Mucosa of descending colon (tissue), 3 donors: ENCODE measurements around the gene CD80. TPM values are rescaled to one million over a fixed set of nuclear protein-coding genes. Genes with fewer than 3 reads are reported as not detected.

ENCODE experiments used
- ATAC-seq: fragments of 200-7000 bp; cut with Tn5 transposase; one replicate; pipeline ENCODE4 v1.9.1; 2020; ENCODE audit warnings: mild to moderate bottlenecking, moderate library complexity
- DNase-seq, 3 donors: peaks; one replicate each; pipeline ENCODE4 v3.0.0-alpha.2; 2020
- H3K36me3 ChIP-seq: fragments of 200-600 bp; one replicate; pipeline ENCODE4 v1.8.0; 2021; ENCODE audit warnings: low read depth, mild to moderate bottlenecking
- H3K4me1 ChIP-seq: fragments of 200-600 bp; one replicate; pipeline ENCODE4 v1.8.0; 2021; ENCODE audit warnings: low read depth, mild to moderate bottlenecking
- H3K4me3 ChIP-seq: fragments of 200-600 bp; one replicate; pipeline ENCODE4 v1.8.0; 2021; ENCODE audit warnings: mild to moderate bottlenecking
- H3K9me3 ChIP-seq: fragments of 200-600 bp; one replicate; pipeline ENCODE4 v1.8.0; 2021; ENCODE audit warnings: mild to moderate bottlenecking
- CTCF ChIP-seq: fragments of 200-600 bp; IDR thresholded peaks from one replicate; pipeline ENCODE4 v1.8.0; 2022; ENCODE audit warnings: antibody characterized with exemption, mild to moderate bottlenecking
- intact Hi-C, 2 donors: fragments of 100-400 bp; cut with DNase I in 1 of 2; cut with micrococcal nuclease in 1 of 2; formaldehyde crosslinking; loops; one replicate each; pipeline versions ENCODE4 v1.11.0 to v1.11.1; 2022; cut with DNase I, micrococcal nuclease
- total RNA-seq, 3 donors: library from RNA; stranded (reverse); fragmentation: NEBNext Ultra II Directional in 2 of 3; extraction: Animal tissue kit (Norgen Biotek cat#: 25700) in 2 of 3; gene quantifications; one replicate each; pipeline versions ENCODE4 v1.2.1 to v1.2.4, GENCODE V29; 2021 to 2023
- donor health status: DM: no; HTN: no; CAD: no; lungs with moderate emphysema.
- donor health status: DM: no; HTN: no; CAD: no.
- donor health status: DM: no; HTN: yes; CAD: no.

The CD80 gene
- total RNA-seq, 3 donors from 2014 or later, result 0.41 to 1.0 (median 0.58) TPM

- DNase-seq, result peak; percentile 37 to 59 (median 39)
- Histone ChIP-seq H3K9me3 (no peaks in the 10 kb centered on the region), H3K4me3 (peak overlapping the region; percentile 23), H3K4me1 (no peaks in the 10 kb centered on the region), H3K36me3 (no peaks in the 10 kb centered on the region)
- intact Hi-C loops, result no loop called here
- ATAC-seq, result peak; percentile 59
- TF ChIP-seq CTCF, result no peak
Measured at GRCh38 chr3:119580067-119580760, 20.8 kb upstream of the CD80 start.

- Histone ChIP-seq H3K36me3 (no peaks in the 10 kb centered on the region), H3K9me3 (no peaks in the 10 kb centered on the region), H3K4me3 (peak within 1 kb of the TSS; percentile 23), H3K4me1 (no peaks in the 10 kb centered on the region)
- intact Hi-C loops, result no loop called here
- no peak for TF ChIP-seq CTCF
- DNase-seq, result peak; percentile 81 to 90 (median 89)
- ATAC-seq, result peak; percentile 94
Measured at GRCh38 chr3:119579366-119580066, 20.1 kb upstream of the CD80 start, which contains the start of gene ADPRH. Gene ADPRH (plus strand): TSS chr3:119579492. CDS start chr3:119582170, 2,678 bp downstream.

- no peak for TF ChIP-seq CTCF
- H3K4me3 ChIP-seq, result no peak overlapping the region
- ATAC-seq, result no peak
- no peaks in the 10 kb centered on the region for H3K9me3 ChIP-seq
- no peaks in the 10 kb centered on the region for H3K36me3 ChIP-seq
- H3K4me1 ChIP-seq, result no peaks in the 10 kb centered on the region
- intact Hi-C loops, result no loop called here
- DNase-seq, result no peak
Measured at GRCh38 chr3:119575507-119575906, 16.1 kb upstream of the CD80 start.

GRCh38 chr3:119571688-119572087 is 12.3 kb upstream of the CD80 start:
- no peaks in the 10 kb centered on the region for H3K4me1 ChIP-seq
- H3K9me3 ChIP-seq, result no peaks in the 10 kb centered on the region
- H3K4me3 ChIP-seq, result no peak overlapping the region
- TF ChIP-seq CTCF, result no peak
- no peak for DNase-seq
- intact Hi-C loops, result no loop called here
- no peak for ATAC-seq
- H3K36me3 ChIP-seq, result no peaks in the 10 kb centered on the region

- TF ChIP-seq CTCF, result no peak
- Histone ChIP-seq H3K4me3 (no peak overlapping the region), H3K9me3 (no peaks in the 10 kb centered on the region), H3K4me1 (no peaks in the 10 kb centered on the region), H3K36me3 (no peaks in the 10 kb centered on the region)
- intact Hi-C loops, result no loop called here
- ATAC-seq, result no peak
- no peak for DNase-seq
Measured at GRCh38 chr3:119571230-119571629, 11.8 kb upstream of the CD80 start.
